LNCaP clone FGC (cell line): ENCODE measurements around the gene USP6NL.

Experiments used
- DNase-seq: peaks from one replicate; pipeline ENCODE4 v3.0.0-alpha.2; 2011; ENCODE audit warnings: low read depth
- H3K4me3 ChIP-seq: 2 replicates; pipeline ENCODE4 v1.5.1; 2011; ENCODE audit warnings: mild to moderate bottlenecking, low read depth, low read length, control low read depth
- TF ChIP-seq, protein P1 (sequence below): IDR thresholded peaks from 2 replicates; pipeline ENCODE4 v1.5.1; 2012; ENCODE audit warnings: mild to moderate bottlenecking; ENCODE audit not compliant: control insufficient read depth, insufficient read depth; ENCODE audit errors: extremely low read depth

USP6NL gene

DNA sequence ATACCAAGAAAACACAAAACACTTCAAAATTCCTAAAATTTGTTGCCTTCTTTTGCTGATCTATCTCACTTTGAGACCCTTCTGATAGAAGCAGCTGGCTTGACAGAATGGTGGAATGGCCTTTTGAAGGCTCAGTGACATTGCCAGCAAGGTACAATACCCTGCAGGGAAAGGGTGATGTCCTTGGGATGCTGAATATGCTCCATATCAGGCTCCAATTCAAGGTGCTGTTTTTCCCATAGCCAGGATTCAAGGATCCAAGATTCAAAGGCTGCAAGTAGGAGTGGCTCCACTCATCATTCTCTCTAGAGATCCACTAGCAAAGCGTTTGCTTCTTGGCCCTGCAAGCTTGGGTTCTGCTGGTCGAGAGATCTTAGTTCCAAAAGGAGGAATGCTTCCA lies 120.4 kb downstream of the USP6NL start:
- TF ChIP-seq, protein P1, sequence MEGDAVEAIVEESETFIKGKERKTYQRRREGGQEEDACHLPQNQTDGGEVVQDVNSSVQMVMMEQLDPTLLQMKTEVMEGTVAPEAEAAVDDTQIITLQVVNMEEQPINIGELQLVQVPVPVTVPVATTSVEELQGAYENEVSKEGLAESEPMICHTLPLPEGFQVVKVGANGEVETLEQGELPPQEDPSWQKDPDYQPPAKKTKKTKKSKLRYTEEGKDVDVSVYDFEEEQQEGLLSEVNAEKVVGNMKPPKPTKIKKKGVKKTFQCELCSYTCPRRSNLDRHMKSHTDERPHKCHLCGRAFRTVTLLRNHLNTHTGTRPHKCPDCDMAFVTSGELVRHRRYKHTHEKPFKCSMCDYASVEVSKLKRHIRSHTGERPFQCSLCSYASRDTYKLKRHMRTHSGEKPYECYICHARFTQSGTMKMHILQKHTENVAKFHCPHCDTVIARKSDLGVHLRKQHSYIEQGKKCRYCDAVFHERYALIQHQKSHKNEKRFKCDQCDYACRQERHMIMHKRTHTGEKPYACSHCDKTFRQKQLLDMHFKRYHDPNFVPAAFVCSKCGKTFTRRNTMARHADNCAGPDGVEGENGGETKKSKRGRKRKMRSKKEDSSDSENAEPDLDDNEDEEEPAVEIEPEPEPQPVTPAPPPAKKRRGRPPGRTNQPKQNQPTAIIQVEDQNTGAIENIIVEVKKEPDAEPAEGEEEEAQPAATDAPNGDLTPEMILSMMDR, result no peak
- no peak for DNase-seq
- no peak overlapping the region for H3K4me3 ChIP-seq

DNA sequence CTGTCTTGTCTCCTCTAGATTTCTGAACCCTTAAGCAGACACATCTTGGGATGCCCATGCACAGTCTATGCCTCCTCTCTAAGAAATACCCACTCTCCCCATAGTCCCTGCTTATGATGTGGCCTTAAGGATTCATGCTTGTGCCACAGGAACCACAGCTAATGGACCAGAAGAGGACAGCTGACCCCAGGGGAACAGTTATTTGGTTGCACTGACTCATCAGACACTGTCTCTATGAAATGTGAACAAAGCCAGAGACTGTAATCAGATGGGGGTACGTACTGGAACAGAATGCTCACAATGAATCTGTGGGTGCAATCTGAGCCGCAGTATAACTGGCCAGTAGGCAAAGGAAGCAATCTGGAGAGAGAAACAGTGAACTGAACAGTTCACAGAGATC lies 121.9 kb downstream of the USP6NL start:
- TF ChIP-seq, protein P1, result no peak
- no peak for DNase-seq
- H3K4me3 ChIP-seq, result no peak overlapping the region

DNA sequence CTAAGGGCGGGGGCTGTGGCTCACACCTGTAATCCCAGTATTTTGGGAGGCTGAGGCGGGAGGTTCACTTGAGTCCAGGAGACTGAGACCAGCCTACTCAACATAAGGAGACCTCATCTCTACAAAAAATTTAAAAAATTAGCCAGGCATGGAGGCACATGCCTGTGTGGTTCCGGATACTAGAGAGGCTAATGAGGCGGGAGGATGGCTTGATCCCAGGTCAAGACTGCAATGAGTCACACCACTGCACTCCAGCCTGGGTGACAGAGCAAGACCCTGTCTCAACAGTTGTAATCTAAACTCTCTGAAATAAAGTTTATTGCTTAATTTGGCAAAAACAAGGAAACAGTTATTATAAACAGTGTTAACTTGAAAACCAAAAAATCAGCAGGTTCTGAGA lies 123.3 kb downstream of the USP6NL start:
- no peak for DNase-seq
- TF ChIP-seq, protein P1, result no peak
- H3K4me3 ChIP-seq, result no peak overlapping the region

DNA sequence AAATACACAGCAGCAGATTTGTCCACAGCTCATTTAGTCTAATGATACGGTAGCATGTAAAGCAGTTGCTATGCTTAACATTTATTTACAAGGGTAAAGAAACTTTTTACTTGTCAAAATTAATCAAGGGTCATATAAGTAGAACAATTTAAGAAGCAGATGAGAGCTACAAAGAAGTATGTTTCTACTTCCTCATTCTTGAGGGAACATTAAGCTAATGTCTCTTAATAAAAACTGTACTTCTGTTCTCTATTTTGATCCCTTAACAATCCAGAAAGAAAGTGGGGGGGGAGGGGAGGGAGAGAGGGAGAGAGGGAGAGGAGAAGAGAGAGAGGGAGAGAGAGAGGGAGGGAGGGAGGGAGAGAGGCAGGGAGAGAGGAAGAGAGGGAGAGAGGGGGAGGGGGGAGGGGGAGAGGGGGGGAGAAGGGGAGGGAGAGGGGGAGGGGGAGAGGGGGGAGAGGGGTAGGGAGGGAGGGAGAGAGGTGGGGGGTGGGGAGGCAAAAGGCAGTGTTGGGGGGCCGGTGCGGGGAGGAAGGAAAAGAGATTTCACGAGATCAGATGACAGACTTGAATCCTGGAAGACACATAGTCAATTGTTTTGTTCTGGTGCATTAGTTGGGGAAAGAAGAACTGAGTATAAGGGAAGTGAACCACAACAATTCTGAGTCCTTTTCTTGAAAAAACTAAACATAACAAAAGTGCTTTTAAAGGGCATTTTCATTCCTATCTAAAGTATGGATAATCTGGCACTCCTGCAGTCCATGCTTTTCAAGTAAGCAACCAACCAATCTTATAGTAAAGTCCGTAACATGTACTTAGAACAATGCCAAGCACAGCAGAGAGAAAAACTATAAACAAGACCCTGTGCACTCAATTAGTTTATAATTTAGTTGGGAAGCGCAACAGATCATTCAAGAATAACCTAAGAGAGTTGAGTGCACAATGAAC lies 128.0 kb downstream of the USP6NL start:
- DNase-seq, result no peak
- TF ChIP-seq, protein P1, result no peak
- H3K4me3 ChIP-seq, result no peak overlapping the region

DNA sequence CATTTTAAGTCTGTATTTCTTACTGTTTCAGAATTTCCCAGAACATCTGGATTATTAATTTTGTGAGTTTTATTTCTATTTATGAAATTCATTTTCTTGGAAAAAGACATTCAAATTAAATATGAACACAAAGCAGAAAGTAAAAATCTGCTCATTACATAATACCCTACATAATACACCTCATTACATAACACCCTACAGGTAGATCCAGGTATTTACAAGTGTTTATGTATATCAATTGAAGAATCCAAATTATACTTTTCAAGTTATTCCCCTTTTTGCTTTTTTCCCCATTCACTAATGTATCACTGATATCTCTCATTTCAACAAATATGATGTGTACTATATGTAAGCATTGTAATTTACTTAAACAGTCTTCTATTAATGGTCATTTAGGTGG lies 129.1 kb downstream of the USP6NL start:
- TF ChIP-seq, protein P1, result no peak
- H3K4me3 ChIP-seq, result no peak overlapping the region
- DNase-seq, result no peak

DNA sequence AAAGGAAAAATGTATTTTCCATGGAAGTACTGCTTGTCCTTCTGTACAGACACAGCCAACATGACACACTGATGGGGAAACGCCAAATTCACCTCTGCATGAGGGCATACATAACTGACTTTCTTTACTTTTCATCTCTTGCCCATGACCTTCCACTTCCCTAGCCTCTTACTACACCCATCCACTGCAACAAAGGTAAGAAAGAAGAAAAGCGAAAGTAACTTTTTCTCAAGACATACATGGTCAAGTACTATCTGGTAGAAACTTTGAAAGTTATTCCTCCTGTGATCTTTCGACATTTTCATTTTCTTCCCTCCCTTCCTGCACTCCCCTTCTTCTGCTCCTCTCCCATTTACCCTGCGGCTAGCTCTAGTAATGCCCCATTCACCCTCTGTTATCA lies 130.8 kb downstream of the USP6NL start:
- TF ChIP-seq, protein P1, result no peak
- H3K4me3 ChIP-seq, result no peak overlapping the region
- DNase-seq, result no peak

DNA sequence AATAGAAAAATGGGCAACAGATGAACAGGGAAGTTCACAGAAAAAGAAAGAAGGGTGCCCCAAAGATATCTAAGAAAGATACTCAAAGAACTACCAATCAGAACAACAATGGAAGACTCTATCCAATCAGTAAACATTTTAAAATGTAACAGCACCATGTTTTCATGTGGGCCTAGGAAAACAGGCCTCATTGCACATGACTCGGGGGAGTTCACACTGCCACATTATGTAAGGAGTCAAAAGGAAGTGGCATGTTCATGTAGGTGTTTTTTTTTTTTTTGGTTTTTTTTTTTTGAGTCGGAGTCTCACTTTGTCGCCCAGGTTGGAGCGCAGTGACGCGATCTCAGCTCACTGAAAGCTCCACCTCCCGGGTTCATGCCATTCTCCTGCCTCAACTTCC lies 132.2 kb downstream of the USP6NL start:
- TF ChIP-seq, protein P1, result no peak
- H3K4me3 ChIP-seq, result no peak overlapping the region
- no peak for DNase-seq
